Neural progenitor cell (in vitro differentiated cells): ENCODE data around the gene PPIL1. TPM values are rescaled to one million over a fixed set of nuclear protein-coding genes. Genes with fewer than 3 reads are reported as not detected.

Source experiments
- DNase-seq: peaks from one replicate; pipeline ENCODE4 v3.0.0-alpha.2; 2016; ENCODE audit warnings: low spot score
- H2AFZ ChIP-seq: fragments of 200-600 bp; sonication (generic); replicated peaks from 2 replicates; pipeline ENCODE4 v1.6.1; 2016; ENCODE audit warnings: antibody characterized with exemption
- H3F3A ChIP-seq: fragments of 200-600 bp; sonication (generic); 2 replicates; pipeline ENCODE4 v1.6.1; 2016; ENCODE audit warnings: antibody characterized with exemption, low read depth
- H3K27ac ChIP-seq: fragments of 200-600 bp; sonication (generic); 2 replicates; pipeline ENCODE4 v1.5.1; 2016; ENCODE audit warnings: mild to moderate bottlenecking
- H3K27me3 ChIP-seq: fragments of 200-600 bp; sonication (generic); 2 replicates; pipeline ENCODE4 v1.6.1; 2016; ENCODE audit warnings: mild to moderate bottlenecking, moderate library complexity
- H3K36me3 ChIP-seq: fragments of 200-600 bp; sonication (generic); 2 replicates; pipeline ENCODE4 v1.5.1; 2016
- H3K4me1 ChIP-seq: fragments of 200-600 bp; sonication (generic); 2 replicates; pipeline ENCODE4 v1.6.1; 2016; ENCODE audit warnings: mixed run types
- H3K4me2 ChIP-seq: fragments of 200-600 bp; sonication (generic); 2 replicates; pipeline ENCODE4 v1.6.1; 2016
- H3K4me3 ChIP-seq: fragments of 200-600 bp; sonication (generic); 2 replicates; pipeline ENCODE4 v1.5.1; 2016
- H3K79me2 ChIP-seq: fragments of 200-600 bp; sonication (generic); 2 replicates; pipeline ENCODE4 v1.6.1; 2016; ENCODE audit warnings: low read depth
- H3K9ac ChIP-seq: fragments of 200-600 bp; sonication (generic); 2 replicates; pipeline ENCODE4 v1.6.1; 2016
- H3K9me3 ChIP-seq: fragments of 200-600 bp; sonication (generic); 2 replicates; pipeline ENCODE4 v1.5.1; 2016; ENCODE audit warnings: low read depth
- H4K20me1 ChIP-seq: fragments of 200-600 bp; sonication (generic); 2 replicates; pipeline ENCODE4 v1.6.1; 2016; ENCODE audit warnings: low read depth
- H3K27ac Mint-ChIP-seq: 3 replicates; pipeline ENCODE4 v1.8.0; 2021; ENCODE audit warnings: mixed read lengths
- H3K27me3 Mint-ChIP-seq: 2 replicates; pipeline ENCODE4 v1.8.0; 2022; ENCODE audit warnings: low read depth, mild to moderate bottlenecking, inconsistent platforms, moderate library complexity, mixed read lengths; ENCODE audit not compliant: insufficient read depth
- H3K36me3 Mint-ChIP-seq: 3 replicates; pipeline ENCODE4 v1.8.0; 2021; ENCODE audit warnings: mixed read lengths
- H3K4me1 Mint-ChIP-seq: 3 replicates; pipeline ENCODE4 v1.8.0; 2021; ENCODE audit warnings: mixed read lengths
- H3K4me3 Mint-ChIP-seq: 3 replicates; pipeline ENCODE4 v1.8.0; 2021; ENCODE audit warnings: mild to moderate bottlenecking, moderate library complexity, mixed read lengths
- H3K9me3 Mint-ChIP-seq: 3 replicates; pipeline ENCODE4 v1.8.0; 2020; ENCODE audit warnings: mixed read lengths
- CTCF ChIP-seq: fragments of 200-600 bp; sonication (generic); IDR thresholded peaks from 2 replicates; pipeline ENCODE4 v1.5.1; 2017; ENCODE audit warnings: antibody characterized with exemption, mild to moderate bottlenecking
- EZH2 ChIP-seq: fragments of 200-600 bp; sonication (generic); IDR thresholded peaks from 2 replicates; pipeline ENCODE4 v1.6.1; 2017; ENCODE audit warnings: antibody characterized with exemption, mild to moderate bottlenecking, moderate library complexity
- EZH2phosphoT487 ChIP-seq: fragments of 200-600 bp; sonication (generic); IDR thresholded peaks from 2 replicates; pipeline ENCODE4 v1.6.1; 2017; ENCODE audit warnings: antibody characterized with exemption
- total RNA-seq: library from RNA; depleted of rRNA; stranded (reverse); fragments of >200 nt; gene quantifications from 2 replicates; pipeline ENCODE4 v1.2.3, GENCODE V29; 2015; ENCODE audit warnings: low replicate concordance

Gene PPIL1
- total RNA-seq, 1 donor from 2014 or later: 93.1 TPM

DNA sequence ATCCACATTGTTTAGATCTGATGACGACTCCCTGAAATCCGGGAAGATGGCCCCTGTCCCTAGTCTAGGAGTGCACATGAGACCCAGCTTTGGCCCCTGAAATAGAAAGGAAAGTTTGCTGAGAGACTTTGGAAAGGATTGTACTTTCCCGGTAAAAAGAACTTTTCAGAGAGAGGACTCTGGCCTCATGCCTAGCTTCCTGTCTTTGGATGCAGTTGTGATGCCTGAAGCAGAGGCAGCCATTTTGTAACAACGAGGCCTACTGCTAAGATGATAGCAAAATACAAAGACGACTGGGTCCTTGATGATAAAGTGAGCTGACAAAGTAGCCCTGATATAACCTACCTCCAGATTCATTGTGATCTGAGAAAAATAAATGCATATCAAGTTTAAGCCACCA is 42.3 kb downstream of the PPIL1 start:
- Histone ChIP-seq H3K9me3 (no peaks in the 10 kb centered on the region), H3F3A (peaks cover 12% of the 10 kb centered on the region), H3K4me3 (no peak overlapping the region), H4K20me1 (peaks cover 3% of the 10 kb centered on the region), H3K4me1 (no peaks in the 10 kb centered on the region), H3K27me3 (peaks cover 32% of the 10 kb centered on the region), H3K27ac (no peak overlapping the region), H3K9ac (no peak overlapping the region), H2AFZ (no peak overlapping the region), H3K36me3 (no peaks in the 10 kb centered on the region), H3K79me2 (no peaks in the 10 kb centered on the region), H3K4me2 (no peak overlapping the region)
- Mint-ChIP-seq H3K9me3 (peaks cover 3% of the 10 kb centered on the region), H3K4me1 (peaks cover 21% of the 10 kb centered on the region), H3K36me3 (no peaks in the 10 kb centered on the region), H3K27me3 (peaks cover 20% of the 10 kb centered on the region), H3K4me3 (no peak overlapping the region), H3K27ac (no peak overlapping the region)
- DNase-seq: no peak
- TF ChIP-seq CTCF: no peak
- no peak for TF ChIP-seq EZH2phosphoT487
- TF ChIP-seq EZH2: no peak

DNA sequence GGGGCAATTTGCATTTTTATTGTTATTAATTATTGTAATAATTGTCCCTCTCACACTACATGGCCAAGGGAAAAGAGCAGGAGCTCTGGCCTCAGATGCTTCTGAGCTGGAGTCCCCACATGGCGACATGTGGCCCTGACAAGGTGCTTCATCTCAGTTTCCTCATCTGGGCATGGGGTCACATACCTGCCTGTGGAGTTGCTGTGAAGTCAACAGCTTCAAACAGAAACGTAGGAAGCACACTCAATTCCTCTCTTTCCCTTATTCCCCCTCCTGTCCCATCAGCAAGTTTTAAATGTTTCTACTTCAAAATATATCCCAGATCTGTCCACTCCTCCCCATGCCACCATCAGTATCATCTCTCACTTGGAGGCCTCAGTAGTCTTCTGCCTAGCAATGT is 44.0 kb downstream of the PPIL1 start:
- H3K4me2 ChIP-seq: no peak overlapping the region
- peaks cover 14% of the 10 kb centered on the region for H3K27me3 ChIP-seq
- no peak for TF ChIP-seq EZH2
- no peak overlapping the region for H2AFZ ChIP-seq
- peaks cover 17% of the 10 kb centered on the region for H3K27me3 Mint-ChIP-seq
- H3K79me2 ChIP-seq: no peaks in the 10 kb centered on the region
- H3K4me3 ChIP-seq: no peak overlapping the region
- H3K9me3 Mint-ChIP-seq: peaks cover 3% of the 10 kb centered on the region
- H3K36me3 ChIP-seq: no peaks in the 10 kb centered on the region
- H3K9me3 ChIP-seq: no peaks in the 10 kb centered on the region
- peaks cover 3% of the 10 kb centered on the region for H4K20me1 ChIP-seq
- H3K36me3 Mint-ChIP-seq: no peaks in the 10 kb centered on the region
- no peak overlapping the region for H3K4me3 Mint-ChIP-seq
- H3K27ac ChIP-seq: no peak overlapping the region
- peaks cover 36% of the 10 kb centered on the region for H3K4me1 Mint-ChIP-seq
- no peak for DNase-seq
- H3K27ac Mint-ChIP-seq: peak overlapping the region; percentile 39
- H3F3A ChIP-seq: peaks cover 12% of the 10 kb centered on the region
- H3K4me1 ChIP-seq: no peaks in the 10 kb centered on the region
- no peak overlapping the region for H3K9ac ChIP-seq

DNA sequence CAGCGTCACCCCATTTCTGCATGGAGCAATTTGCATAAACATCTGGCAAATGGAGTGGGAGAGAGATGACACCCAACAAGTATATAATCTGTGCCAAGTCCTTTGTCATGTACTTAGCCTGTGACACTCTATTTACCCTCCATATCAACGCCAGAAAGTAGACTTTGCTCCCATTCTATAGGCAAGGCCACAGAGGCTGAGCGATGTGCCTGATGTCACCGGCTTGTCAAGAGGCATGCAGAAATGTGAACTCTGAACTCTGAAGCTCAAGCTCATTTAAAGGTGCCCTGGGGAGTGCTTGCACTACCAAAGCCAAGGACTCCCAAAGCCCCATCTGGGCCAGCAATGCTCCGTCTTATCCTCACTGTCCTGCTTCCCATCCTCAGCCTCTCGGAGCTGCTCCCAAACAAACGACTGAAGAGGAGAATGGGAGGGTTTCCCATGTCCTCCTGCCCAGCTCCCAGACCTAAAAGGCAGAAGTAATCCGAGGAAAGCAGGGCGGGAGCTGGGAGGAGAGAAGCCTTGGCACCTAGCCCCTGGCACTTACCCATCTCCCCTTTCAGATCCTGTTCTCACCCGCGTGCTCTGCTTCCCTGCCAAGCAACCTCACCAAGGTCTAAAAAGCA is 44.6 kb downstream of the PPIL1 start:
- Histone ChIP-seq H4K20me1 (peaks cover under 1% of the 10 kb centered on the region), H3K27ac (no peak overlapping the region), H2AFZ (no peak overlapping the region), H3F3A (peaks cover 8% of the 10 kb centered on the region), H3K4me1 (no peaks in the 10 kb centered on the region), H3K27me3 (peaks cover 9% of the 10 kb centered on the region), H3K9ac (no peak overlapping the region), H3K4me2 (no peak overlapping the region), H3K36me3 (no peaks in the 10 kb centered on the region), H3K79me2 (no peaks in the 10 kb centered on the region), H3K9me3 (no peaks in the 10 kb centered on the region), H3K4me3 (no peak overlapping the region)
- Mint-ChIP-seq H3K4me3 (no peak overlapping the region), H3K36me3 (no peaks in the 10 kb centered on the region), H3K4me1 (peaks cover 37% of the 10 kb centered on the region), H3K27ac (no peak overlapping the region), H3K27me3 (peaks cover 16% of the 10 kb centered on the region), H3K9me3 (peaks cover 3% of the 10 kb centered on the region)
- no peak for DNase-seq
- TF ChIP-seq EZH2phosphoT487: no peak
- TF ChIP-seq EZH2: no peak
- TF ChIP-seq CTCF: no peak

DNA sequence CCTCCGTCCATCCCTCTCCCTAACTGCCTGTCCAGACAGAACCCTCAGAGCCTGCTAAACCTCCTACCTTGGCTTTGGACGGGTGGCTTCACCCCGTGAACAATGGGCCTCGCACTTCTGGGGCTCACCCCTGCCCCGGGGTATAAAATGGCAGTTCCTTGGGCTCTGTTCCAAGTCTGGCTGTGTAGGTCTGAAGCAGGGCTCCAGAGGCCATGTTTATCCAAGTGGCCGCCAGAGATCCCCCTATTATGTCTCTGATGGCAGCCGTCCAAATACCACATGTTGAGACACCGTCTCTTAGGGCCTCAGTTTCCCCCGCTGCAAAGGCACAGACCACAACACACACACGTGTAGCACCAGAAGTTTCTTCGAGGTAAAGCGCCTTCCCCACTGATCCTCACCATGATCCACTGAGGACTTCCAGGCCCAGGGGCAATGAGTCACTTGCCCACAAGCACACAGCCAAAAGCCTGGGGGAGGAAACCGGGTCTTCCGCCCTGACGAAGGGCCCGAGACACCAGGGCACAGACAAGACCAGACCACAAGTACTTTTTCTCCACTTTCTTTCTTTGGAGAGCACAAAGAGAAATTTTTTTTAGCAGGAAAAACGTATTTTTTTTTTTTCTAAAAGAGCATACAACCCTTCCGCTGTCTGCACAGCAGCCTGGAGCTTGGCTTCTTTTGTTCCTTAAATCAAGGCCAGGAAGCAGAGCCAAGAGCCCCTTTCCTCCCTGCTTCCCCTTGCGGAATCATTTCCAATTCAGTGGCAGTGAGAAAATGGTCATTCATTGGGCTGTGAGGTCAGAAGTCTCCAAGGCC is 47.1 kb downstream of the PPIL1 start:
- Histone ChIP-seq H3K79me2 (no peaks in the 10 kb centered on the region), H3K4me3 (no peak overlapping the region), H3K27ac (no peak overlapping the region), H3K27me3 (no peaks in the 10 kb centered on the region), H3K4me2 (no peak overlapping the region), H3K9me3 (no peaks in the 10 kb centered on the region), H3K36me3 (no peaks in the 10 kb centered on the region), H2AFZ (no peak overlapping the region), H3K4me1 (peaks cover 10% of the 10 kb centered on the region), H4K20me1 (no peaks in the 10 kb centered on the region), H3F3A (no peaks in the 10 kb centered on the region), H3K9ac (no peak overlapping the region)
- H3K4me3 Mint-ChIP-seq: peak overlapping the region; percentile 4
- peaks cover 15% of the 10 kb centered on the region for H3K27me3 Mint-ChIP-seq
- peaks cover 50% of the 10 kb centered on the region for H3K4me1 Mint-ChIP-seq
- no peaks in the 10 kb centered on the region for H3K36me3 Mint-ChIP-seq
- no peaks in the 10 kb centered on the region for H3K9me3 Mint-ChIP-seq
- H3K27ac Mint-ChIP-seq: peak overlapping the region; percentile 90
- DNase-seq: peak; percentile 25
- no peak for TF ChIP-seq EZH2
- TF ChIP-seq CTCF: no peak
